OCI-LY7 (cell line): ENCODE data around the gene OLFM2. TPM values are rescaled to one million over a fixed set of nuclear protein-coding genes. Genes with fewer than 3 reads are reported as not detected.
A peak's percentile ranks its signal among the peaks of the same experiment; 100 is the strongest.

Experiments
- BruUV-seq: library from RNA; stranded (reverse); fragments of 400-500 nt; replicated peaks from 2 replicates; lab custom pipeline; 2021; lab: Mats Ljungman, UMichigan
- CTCF ChIA-PET: fragments of 300-600 bp; sonication (Branson Sonifier 250); formaldehyde crosslinking; loops from one replicate; lab custom pipeline; 2022; ENCODE audit warnings: antibody characterized with exemption; ENCODE audit not compliant: unreplicated experiment; lab: Charles Lee
- POLR2A ChIA-PET: fragments of 300-600 bp; sonication (Branson Sonifier 250); formaldehyde crosslinking; loops from one replicate; lab custom pipeline; 2022; ENCODE audit warnings: antibody characterized with exemption; lab: Charles Lee
- DNase-seq: peaks from one replicate; pipeline ENCODE4 v3.0.0-alpha.2; 2015; ENCODE audit warnings: low spot score
- H2AFZ ChIP-seq: fragments of 200-600 bp; sonication (generic), shearing (Covaris generic); 2 replicates; pipeline ENCODE4 v1.6.1; 2014; ENCODE audit warnings: mild to moderate bottlenecking, antibody characterized with exemption, low read length, moderate library complexity
- H3K27ac ChIP-seq: fragments of 200-600 bp; sonication (generic); 2 replicates; pipeline ENCODE4 v1.5.1; 2014; ENCODE audit warnings: mixed run types, low read depth, mild to moderate bottlenecking, moderate library complexity, low read length, inconsistent platforms; ENCODE audit not compliant: poor library complexity, severe bottlenecking
- H3K36me3 ChIP-seq: fragments of 200-600 bp; sonication (generic); 2 replicates; pipeline ENCODE4 v1.6.1; 2014; ENCODE audit warnings: mild to moderate bottlenecking, antibody characterized with exemption, low read length, moderate library complexity, mixed read lengths; ENCODE audit not compliant: insufficient read depth
- H3K4me1 ChIP-seq: fragments of 200-600 bp; sonication (generic); 2 replicates; pipeline ENCODE4 v1.5.1; 2014; ENCODE audit warnings: mild to moderate bottlenecking, low read length; ENCODE audit not compliant: insufficient read depth, poor library complexity, severe bottlenecking
- H3K4me2 ChIP-seq: fragments of 200-600 bp; sonication (generic); 2 replicates; pipeline ENCODE4 v1.6.1; 2014; ENCODE audit warnings: mild to moderate bottlenecking, low read length
- H3K4me3 ChIP-seq: fragments of 200-600 bp; sonication (generic); 2 replicates; pipeline ENCODE4 v1.5.1; 2014; ENCODE audit warnings: mild to moderate bottlenecking, low read depth, low read length; ENCODE audit not compliant: poor library complexity, severe bottlenecking
- H3K79me2 ChIP-seq: fragments of 200-600 bp; sonication (generic); 2 replicates; pipeline ENCODE4 v1.6.1; 2016; ENCODE audit warnings: low read depth, mild to moderate bottlenecking, low read length, moderate library complexity, mixed read lengths; ENCODE audit not compliant: insufficient read depth
- H3K9me2 ChIP-seq: fragments of 200-600 bp; sonication (generic); 2 replicates; pipeline ENCODE4 v1.6.1; 2016; ENCODE audit warnings: mild to moderate bottlenecking, low read length, mixed read lengths; ENCODE audit not compliant: insufficient read depth
- H3K9me3 ChIP-seq: fragments of 200-600 bp; sonication (generic); 2 replicates; pipeline ENCODE4 v1.6.1; 2014; ENCODE audit warnings: mild to moderate bottlenecking, mixed run types, low read length, mixed read lengths
- H4K20me1 ChIP-seq: fragments of 200-600 bp; sonication (generic); 2 replicates; pipeline ENCODE4 v1.6.1; 2014; ENCODE audit warnings: mild to moderate bottlenecking, antibody characterized with exemption, low read length, moderate library complexity, mixed read lengths; ENCODE audit not compliant: insufficient read depth
- CTCF ChIP-seq: fragments of 200-600 bp; sonication (generic); conservative IDR thresholded peaks from 2 replicates; pipeline ENCODE4 v1.5.1; 2014; ENCODE audit warnings: mild to moderate bottlenecking, antibody characterized with exemption, low read length, moderate library complexity, mixed read lengths
- EZH2phosphoT487 ChIP-seq: fragments of 200-600 bp; sonication (generic); IDR thresholded peaks from 2 replicates; pipeline ENCODE4 v1.6.1; 2018; ENCODE audit warnings: low read depth, borderline replicate concordance, mild to moderate bottlenecking, mixed run types, antibody characterized with exemption, low read length, moderate library complexity, mixed read lengths
- intact Hi-C: fragments of 100-400 bp; cut with micrococcal nuclease; formaldehyde crosslinking; loops from one replicate; pipeline ENCODE4 v1.10.0; 2022; ENCODE audit not compliant: unreplicated experiment
- total RNA-seq, 2 experiments: library from RNA; depleted of rRNA in 1 of 2; stranded (reverse); fragments of >200 nt in 1 of 2; shearing (Covaris generic) in 1 of 2; gene quantifications; 2 replicates each; pipeline ENCODE4 v1.2.3, GENCODE V29; 2014 to 2022

The OLFM2 gene
- total RNA-seq, 2 experiments from 2014 or later = not detected

DNA sequence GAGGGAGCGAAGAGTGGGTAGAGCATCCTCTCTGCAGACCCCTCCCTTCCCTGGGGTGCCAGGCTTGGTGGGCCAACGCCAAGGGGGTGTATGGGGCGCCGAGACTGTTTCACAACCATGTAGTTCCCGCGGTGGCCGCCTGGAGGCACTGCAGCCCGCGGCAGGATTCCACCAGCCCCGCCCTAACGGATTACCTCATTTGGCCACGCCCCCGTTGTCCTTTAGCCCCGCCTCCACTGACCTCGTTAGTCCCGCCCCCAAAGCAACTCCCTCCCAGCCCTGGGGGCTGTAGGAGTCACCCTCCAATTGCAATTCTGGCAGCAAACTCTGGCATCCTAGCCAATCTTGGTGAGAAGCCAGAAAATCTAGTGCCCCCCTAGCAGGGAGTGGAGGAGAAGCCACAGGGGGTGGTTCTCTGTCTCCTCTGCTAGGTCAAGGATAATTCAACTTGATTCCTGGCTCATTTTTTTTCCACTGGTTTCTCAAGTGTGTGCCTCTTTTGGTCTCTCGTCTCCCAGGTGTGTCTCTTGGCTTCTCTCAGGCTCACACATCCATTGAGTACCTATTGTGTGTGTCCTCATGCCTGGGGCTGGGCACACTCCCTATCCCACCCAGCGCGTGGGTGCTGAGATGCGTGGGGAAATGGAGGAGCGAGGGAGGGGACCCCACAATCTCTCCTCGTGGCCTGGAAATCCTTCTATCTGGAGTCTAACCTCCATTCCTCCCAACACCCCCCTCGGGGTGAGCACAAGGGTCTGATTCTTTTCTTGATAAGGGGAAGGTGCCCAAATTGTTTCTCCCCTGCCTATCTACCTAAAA, 2.0 kb downstream of the OLFM2 start:
- no peak overlapping the region for H3K4me2 ChIP-seq
- no TSS peak for BruUV-seq

DNA sequence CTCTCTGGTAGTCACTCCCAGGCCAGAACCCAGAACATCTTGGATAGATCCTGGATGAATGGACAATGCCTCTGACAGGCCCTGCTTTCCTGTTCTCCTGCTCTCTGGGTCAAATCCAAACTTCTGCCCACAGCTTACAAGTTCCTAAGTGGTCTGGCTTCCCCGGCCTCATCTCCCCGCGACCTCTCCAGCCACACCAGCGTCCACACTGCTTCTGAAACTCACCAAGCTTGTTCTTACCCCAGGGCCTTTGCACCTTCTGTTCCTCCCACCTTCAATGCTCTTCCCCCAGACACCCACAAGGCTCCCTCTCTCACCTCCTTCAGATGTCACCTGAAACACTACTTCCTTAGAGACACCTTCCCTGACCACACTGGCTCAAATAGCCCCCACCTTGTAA, 3.5 kb downstream of the OLFM2 start:
- DNase-seq = no peak
- Histone ChIP-seq H3K4me2 (no peak overlapping the region), H3K4me1 (no peaks in the 10 kb centered on the region), H3K4me3 (no peak overlapping the region), H2AFZ (no peak overlapping the region), H3K9me3 (no peaks in the 10 kb centered on the region), H3K79me2 (no peaks in the 10 kb centered on the region), H3K36me3 (no peaks in the 10 kb centered on the region), H3K27ac (no peak overlapping the region), H3K9me2 (no peaks in the 10 kb centered on the region), H4K20me1 (no peaks in the 10 kb centered on the region)
- ChIA-PET POLR2A (interaction anchor here (0.6 kb wide), 2 partner anchors 37 to 59 kb away, joined by 3 to 5 read pairs; no protein-coding TSS in a partner anchor), CTCF (no interaction called here)
- no peak for TF ChIP-seq EZH2phosphoT487
- TF ChIP-seq CTCF = no peak
- BruUV-seq = no TSS peak
- intact Hi-C loops = loop anchor here (5.0 kb wide), 2 partner anchors 179 to 454 kb away; partner anchors contain the start of gene P2RY11

More for the DNA sequence above, 2.0 kb downstream of the OLFM2 start:
- ChIA-PET CTCF (no interaction called here), POLR2A (no interaction called here)
- Histone ChIP-seq H3K36me3 (no peaks in the 10 kb centered on the region), H2AFZ (no peak overlapping the region), H3K79me2 (no peaks in the 10 kb centered on the region), H3K9me2 (no peaks in the 10 kb centered on the region), H4K20me1 (no peaks in the 10 kb centered on the region), H3K9me3 (no peaks in the 10 kb centered on the region), H3K4me1 (no peaks in the 10 kb centered on the region), H3K4me3 (no peak overlapping the region), H3K27ac (no peak overlapping the region)
- DNase-seq = peak; percentile 86
- TF ChIP-seq CTCF (peak; percentile 93), EZH2phosphoT487 (no peak)
- intact Hi-C loops = loop anchor here (1.0 to 5.0 kb wide), 4 partner anchors 66 to 453 kb away; partner anchors contain the start of gene P2RY11

DNA sequence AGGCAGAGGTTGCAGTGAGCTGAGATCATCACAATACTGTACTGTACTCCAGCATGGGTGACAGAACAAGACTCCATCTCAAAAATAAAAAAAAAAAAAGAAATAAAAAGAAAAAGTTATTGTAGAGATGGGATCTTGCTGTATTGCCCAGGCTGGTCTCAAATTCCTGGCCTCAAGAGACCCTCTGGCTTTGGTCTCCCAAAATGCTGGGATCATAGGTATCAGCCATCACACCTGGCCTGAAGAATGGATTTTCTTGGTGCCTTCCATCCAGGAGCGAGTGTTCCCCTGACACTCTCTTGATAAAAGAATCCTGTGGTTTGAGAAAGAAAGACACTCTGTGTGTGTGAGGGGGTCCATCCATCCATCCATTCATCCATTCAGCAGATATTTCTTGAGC, 4.7 kb downstream of the OLFM2 start:
- Histone ChIP-seq H3K4me3 (no peak overlapping the region), H4K20me1 (no peaks in the 10 kb centered on the region), H3K27ac (no peak overlapping the region), H3K4me2 (no peak overlapping the region), H3K9me3 (no peaks in the 10 kb centered on the region), H3K4me1 (no peaks in the 10 kb centered on the region), H2AFZ (no peak overlapping the region), H3K36me3 (no peaks in the 10 kb centered on the region), H3K79me2 (no peaks in the 10 kb centered on the region), H3K9me2 (no peaks in the 10 kb centered on the region)
- intact Hi-C loops = loop anchor here (5.0 kb wide), 2 partner anchors 181 to 456 kb away; partner anchors contain the start of gene P2RY11
- CTCF ChIA-PET = interaction anchor here (0.7 kb wide), 1 partner anchor 96 kb away, joined by 4 read pairs; no protein-coding TSS in a partner anchor
- no peak for DNase-seq
- no TSS peak for BruUV-seq
- TF ChIP-seq CTCF (no peak), EZH2phosphoT487 (no peak)
- POLR2A ChIA-PET = no interaction called here
